Neural crest cell (in vitro differentiated cells): Measurements from ENCODE around the gene HSF4. TPM values are rescaled to one million over a fixed set of nuclear protein-coding genes. Genes with fewer than 3 reads are reported as not detected.

ENCODE experiments used
- DNase-seq: peaks from one replicate; pipeline ENCODE4 v3.0.0; 2021; ENCODE audit warnings: low read depth, mixed read lengths, low spot score
- H3K27ac Mint-ChIP-seq: one replicate; pipeline ENCODE4 v1.8.0; 2021; ENCODE audit warnings: mild to moderate bottlenecking, mixed read lengths; ENCODE audit not compliant: unreplicated experiment
- H3K27me3 Mint-ChIP-seq: 2 replicates; pipeline ENCODE4 v1.8.0; 2021; ENCODE audit warnings: low read depth, mild to moderate bottlenecking, mixed read lengths
- H3K36me3 Mint-ChIP-seq: 2 replicates; pipeline ENCODE4 v1.8.0; 2021; ENCODE audit warnings: low read depth, mild to moderate bottlenecking, mixed read lengths
- H3K4me1 Mint-ChIP-seq: 2 replicates; pipeline ENCODE4 v1.8.0; 2021; ENCODE audit warnings: mixed read lengths
- H3K4me3 Mint-ChIP-seq: one replicate; pipeline ENCODE4 v1.8.0; 2021; ENCODE audit warnings: mild to moderate bottlenecking, mixed read lengths
- H3K9me3 Mint-ChIP-seq: 2 replicates; pipeline ENCODE4 v1.8.0; 2021; ENCODE audit warnings: mixed read lengths
- total RNA-seq: library from RNA; stranded (reverse); gene quantifications from 2 replicates; pipeline ENCODE4 v1.2.1, GENCODE V29; 2021
- TF ChIP-seq, protein P1 (sequence below): fragments of 200-600 bp; sonication (generic); conservative IDR thresholded peaks from 2 replicates; pipeline ENCODE4 v1.5.0; 2021; ENCODE audit warnings: antibody characterized with exemption, mild to moderate bottlenecking

The HSF4 gene
- total RNA-seq, 1 donor from 2014 or later, result 1.3 TPM

DNA sequence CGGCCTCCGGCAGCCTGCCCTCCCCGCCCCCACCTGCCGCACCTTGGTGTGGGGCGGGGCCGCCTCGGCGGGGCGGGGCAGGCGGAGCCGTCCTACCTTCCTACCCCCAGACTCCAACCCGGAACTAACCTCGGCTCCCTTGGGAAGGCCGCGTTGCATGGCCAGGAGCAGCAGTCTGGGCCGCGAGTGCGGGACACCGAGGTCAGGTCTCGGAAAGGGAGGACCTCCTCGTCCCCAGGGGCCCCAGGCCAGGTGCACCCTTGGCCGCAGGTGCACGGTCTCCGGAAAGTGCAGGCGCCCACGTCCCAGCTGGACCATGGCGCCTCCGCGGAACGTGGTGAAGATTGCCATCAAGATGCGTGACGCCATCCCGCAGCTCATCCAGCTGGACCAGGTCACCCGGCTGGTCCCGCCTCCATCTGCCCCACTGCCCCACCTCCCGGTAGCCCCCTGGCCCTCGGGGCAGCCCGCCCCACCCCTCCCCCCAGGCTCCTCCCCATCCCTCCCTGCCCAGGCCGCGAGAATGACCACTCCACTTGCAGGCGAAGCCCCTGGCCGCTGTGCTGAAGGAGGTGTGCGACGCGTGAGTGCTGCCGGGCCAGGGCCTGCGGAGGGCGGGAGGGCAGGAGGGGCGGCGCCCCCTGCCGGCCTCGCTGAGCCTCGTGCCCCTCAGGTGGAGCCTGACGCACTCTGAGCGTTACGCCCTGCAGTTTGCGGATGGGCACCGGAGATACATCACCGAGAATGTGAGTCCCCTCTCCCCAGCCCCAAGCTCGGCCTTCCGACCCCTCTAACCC, 34.7 kb downstream of the HSF4 start, which contains the start of gene ELMO3:
ELMO3 (plus strand) TSS at position 121 of the 797 bp plus-strand sequence; CDS start at position 317, 196 bp downstream.
- no peaks in the 10 kb centered on the region for H3K9me3 Mint-ChIP-seq
- H3K4me1 Mint-ChIP-seq, result peaks cover 8% of the 10 kb centered on the region
- H3K27ac Mint-ChIP-seq, result no peak within 1 kb of the TSS
- no peaks in the 10 kb centered on the region for H3K27me3 Mint-ChIP-seq
- DNase-seq, result no peak
- H3K36me3 Mint-ChIP-seq, result peaks cover 9% of the 10 kb centered on the region
- TF ChIP-seq, protein P1, sequence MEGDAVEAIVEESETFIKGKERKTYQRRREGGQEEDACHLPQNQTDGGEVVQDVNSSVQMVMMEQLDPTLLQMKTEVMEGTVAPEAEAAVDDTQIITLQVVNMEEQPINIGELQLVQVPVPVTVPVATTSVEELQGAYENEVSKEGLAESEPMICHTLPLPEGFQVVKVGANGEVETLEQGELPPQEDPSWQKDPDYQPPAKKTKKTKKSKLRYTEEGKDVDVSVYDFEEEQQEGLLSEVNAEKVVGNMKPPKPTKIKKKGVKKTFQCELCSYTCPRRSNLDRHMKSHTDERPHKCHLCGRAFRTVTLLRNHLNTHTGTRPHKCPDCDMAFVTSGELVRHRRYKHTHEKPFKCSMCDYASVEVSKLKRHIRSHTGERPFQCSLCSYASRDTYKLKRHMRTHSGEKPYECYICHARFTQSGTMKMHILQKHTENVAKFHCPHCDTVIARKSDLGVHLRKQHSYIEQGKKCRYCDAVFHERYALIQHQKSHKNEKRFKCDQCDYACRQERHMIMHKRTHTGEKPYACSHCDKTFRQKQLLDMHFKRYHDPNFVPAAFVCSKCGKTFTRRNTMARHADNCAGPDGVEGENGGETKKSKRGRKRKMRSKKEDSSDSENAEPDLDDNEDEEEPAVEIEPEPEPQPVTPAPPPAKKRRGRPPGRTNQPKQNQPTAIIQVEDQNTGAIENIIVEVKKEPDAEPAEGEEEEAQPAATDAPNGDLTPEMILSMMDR, result peak; percentile 63
- peak within 1 kb of the TSS; percentile 65 for H3K4me3 Mint-ChIP-seq

DNA sequence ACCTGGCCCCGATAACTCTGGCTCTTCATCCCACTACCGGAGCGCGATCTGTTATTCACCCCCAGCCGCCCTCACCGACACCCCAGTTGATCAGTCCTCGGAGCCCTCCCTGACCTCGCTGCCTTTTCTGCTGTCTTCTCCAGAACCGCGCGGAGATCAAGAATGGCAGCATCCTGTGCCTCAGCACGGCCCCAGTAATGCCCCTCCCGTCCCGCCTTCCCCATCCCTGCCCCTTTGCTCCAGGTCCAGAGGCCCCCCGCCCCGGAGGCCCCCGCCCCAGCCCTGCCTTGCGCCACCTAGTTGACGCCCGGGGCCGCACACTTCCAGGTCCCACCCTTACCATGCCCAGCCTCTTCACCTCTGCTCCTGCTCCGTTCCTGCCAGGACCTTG, 35.3 kb downstream of the HSF4 start:
- Mint-ChIP-seq H3K27ac (no peak overlapping the region), H3K36me3 (peaks cover 9% of the 10 kb centered on the region), H3K4me1 (peaks cover 8% of the 10 kb centered on the region), H3K4me3 (peak overlapping the region; percentile 34), H3K9me3 (no peaks in the 10 kb centered on the region), H3K27me3 (no peaks in the 10 kb centered on the region)
- TF ChIP-seq, protein P1, result peak; percentile 9
- DNase-seq, result no peak

DNA sequence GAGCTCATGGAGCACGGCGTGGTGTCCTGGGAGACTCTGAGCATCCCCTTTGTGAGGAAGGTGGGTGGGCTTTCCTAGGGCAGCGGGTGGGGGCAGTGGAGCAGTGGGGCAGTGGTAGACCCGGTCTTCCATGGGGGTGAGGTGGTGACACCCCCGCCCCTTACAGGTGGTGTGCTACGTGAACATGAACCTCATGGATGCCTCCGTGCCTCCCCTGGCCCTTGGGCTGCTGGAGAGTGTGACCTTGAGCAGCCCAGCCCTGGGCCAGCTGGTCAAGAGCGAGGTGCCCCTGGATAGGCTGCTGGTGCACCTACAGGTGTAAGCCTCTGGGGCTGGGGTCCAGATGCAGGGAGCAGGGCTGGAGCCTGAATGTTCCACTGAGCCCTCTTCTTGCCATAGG, 35.9 kb downstream of the HSF4 start:
- Mint-ChIP-seq H3K27ac (no peak overlapping the region), H3K4me3 (peak overlapping the region; percentile 44), H3K36me3 (peaks cover 9% of the 10 kb centered on the region), H3K4me1 (peaks cover 8% of the 10 kb centered on the region), H3K27me3 (no peaks in the 10 kb centered on the region), H3K9me3 (no peaks in the 10 kb centered on the region)
- DNase-seq, result no peak
- TF ChIP-seq, protein P1, result no peak

DNA sequence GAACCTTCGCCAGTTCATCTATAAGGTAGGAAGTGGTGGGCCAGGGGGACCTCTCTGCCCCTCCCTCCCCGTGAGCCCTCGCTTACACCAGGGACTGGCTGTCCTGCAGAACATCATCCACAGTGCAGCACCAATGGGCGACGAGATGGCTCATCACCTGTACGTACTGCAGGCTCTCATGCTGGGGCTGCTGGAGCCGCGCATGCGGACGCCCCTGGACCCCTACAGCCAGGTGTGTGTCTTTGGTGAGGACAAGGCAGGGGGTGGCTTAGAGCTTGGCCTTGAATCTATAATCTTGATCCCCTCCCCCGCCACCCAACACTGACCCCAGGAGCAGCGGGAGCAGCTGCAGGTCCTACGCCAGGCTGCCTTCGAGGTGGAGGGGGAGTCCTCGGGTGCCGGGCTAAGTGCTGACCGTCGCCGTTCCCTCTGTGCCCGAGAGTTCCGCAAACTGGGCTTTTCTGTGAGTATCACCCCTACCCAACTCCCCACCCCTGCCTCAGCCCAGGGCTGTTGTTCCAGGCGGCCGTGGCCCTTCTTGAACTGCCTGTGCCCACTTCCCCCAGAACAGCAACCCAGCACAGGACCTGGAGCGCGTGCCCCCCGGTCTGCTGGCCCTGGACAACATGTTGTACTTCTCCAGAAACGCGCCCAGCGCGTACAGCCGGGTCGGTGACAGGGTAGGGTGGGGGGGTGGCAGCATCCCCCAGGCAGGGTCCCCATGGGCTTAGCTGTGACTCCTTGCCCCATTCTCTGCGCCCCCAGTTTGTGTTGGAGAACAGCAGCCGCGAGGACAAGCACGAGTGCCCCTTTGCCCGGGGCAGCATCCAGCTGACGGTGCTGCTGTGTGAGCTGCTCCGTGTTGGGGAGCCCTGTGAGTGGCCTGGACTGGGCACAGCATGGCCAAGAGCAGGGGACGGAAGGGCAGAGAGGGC, 37.1 kb downstream of the HSF4 start:
- H3K27ac Mint-ChIP-seq, result no peak overlapping the region
- no peaks in the 10 kb centered on the region for H3K27me3 Mint-ChIP-seq
- no peak for DNase-seq
- H3K4me1 Mint-ChIP-seq, result peaks cover 5% of the 10 kb centered on the region
- H3K36me3 Mint-ChIP-seq, result peaks cover 2% of the 10 kb centered on the region
- H3K4me3 Mint-ChIP-seq, result no peak overlapping the region
- TF ChIP-seq, protein P1, result no peak
- H3K9me3 Mint-ChIP-seq, result no peaks in the 10 kb centered on the region

DNA sequence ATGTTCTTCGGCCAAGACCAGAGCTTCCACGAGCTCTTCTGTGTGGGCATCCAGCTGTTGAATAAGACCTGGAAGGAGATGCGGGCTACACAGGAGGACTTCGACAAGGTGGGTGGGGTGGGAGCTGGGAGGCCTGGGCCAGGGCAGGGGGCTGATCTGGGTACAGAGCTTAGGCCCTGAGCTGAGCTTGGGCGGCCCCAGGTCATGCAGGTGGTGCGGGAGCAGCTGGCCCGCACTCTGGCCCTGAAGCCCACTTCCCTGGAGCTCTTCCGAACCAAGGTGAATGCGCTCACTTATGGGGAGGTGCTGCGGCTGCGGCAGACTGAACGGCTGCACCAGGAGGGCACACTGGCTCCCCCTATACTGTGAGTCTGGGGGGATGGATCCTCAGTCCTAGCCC, 37.9 kb downstream of the HSF4 start:
- H3K27ac Mint-ChIP-seq, result no peak overlapping the region
- H3K9me3 Mint-ChIP-seq, result no peaks in the 10 kb centered on the region
- TF ChIP-seq, protein P1, result no peak
- no peak for DNase-seq
- H3K36me3 Mint-ChIP-seq, result no peaks in the 10 kb centered on the region
- H3K4me3 Mint-ChIP-seq, result no peak overlapping the region
- H3K4me1 Mint-ChIP-seq, result peaks cover 6% of the 10 kb centered on the region
- H3K27me3 Mint-ChIP-seq, result no peaks in the 10 kb centered on the region
